Measurements from ENCODE around the gene RENBP. TPM values are rescaled to one million over a fixed set of nuclear protein-coding genes. Genes with fewer than 3 reads are reported as not detected.

RENBP gene
- total RNA-seq, 2 experiments from 2014 or later, result 6.8 to 7.5 TPM

GRCh38 chrX:153932220-153932915 is 12.1 kb downstream of the RENBP start:
- H3K4me1 Mint-ChIP-seq, result peaks cover 37% of the 10 kb centered on the region
- DNase-seq (no peak), ATAC-seq (no peak)
- CTCF ChIA-PET, result interaction anchor here (9.8 kb wide), 1 partner anchor 15 kb away, joined by 71 read pairs; the partner anchor contains the start of gene RENBP
- peaks cover 12% of the 10 kb centered on the region for H3K36me3 Mint-ChIP-seq
- no peak overlapping the region for H3K27ac Mint-ChIP-seq
- no peak overlapping the region for H3K4me3 Mint-ChIP-seq
- H3K27me3 Mint-ChIP-seq, result no peaks in the 10 kb centered on the region
- no peaks in the 10 kb centered on the region for H3K9me3 Mint-ChIP-seq (ENCODE audit: low read depth)

GRCh38 chrX:153931748-153932147 is 12.7 kb downstream of the RENBP start:
- Mint-ChIP-seq H3K4me3 (no peak overlapping the region), H3K4me1 (peaks cover 39% of the 10 kb centered on the region)
- CTCF ChIA-PET, result interaction anchor here (9.8 kb wide), 1 partner anchor 16 kb away, joined by 71 read pairs; the partner anchor contains the start of gene RENBP

DNA sequence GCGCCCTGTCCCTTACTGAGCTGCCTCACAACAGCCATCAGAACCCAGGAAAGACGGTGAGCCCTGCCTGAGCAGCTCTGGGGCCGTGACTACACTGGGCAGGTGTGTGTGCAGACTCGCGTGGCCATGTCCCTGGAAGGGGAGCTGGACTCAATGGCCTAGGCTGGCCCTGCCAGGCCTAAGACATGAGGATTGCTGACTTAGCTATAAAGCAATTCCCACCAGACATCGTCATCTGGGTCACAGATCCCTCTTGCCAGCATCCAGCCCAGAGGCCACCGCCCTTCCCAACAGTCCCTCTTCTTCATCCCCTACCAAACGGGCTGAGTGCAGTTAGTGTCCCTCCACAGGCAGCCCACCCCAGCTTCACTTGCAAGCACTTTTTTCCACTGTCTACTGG is 13.3 kb downstream of the RENBP start:
- Mint-ChIP-seq H3K27ac (no peak overlapping the region), H3K4me1 (peaks cover 37% of the 10 kb centered on the region), H3K9me3 (ENCODE audit: low read depth) (no peaks in the 10 kb centered on the region), H3K27me3 (no peaks in the 10 kb centered on the region), H3K4me3 (no peak overlapping the region), H3K36me3 (peaks cover 12% of the 10 kb centered on the region)
- ATAC-seq (no peak), DNase-seq (no peak)
- CTCF ChIA-PET, result interaction anchor here (9.8 kb wide), 1 partner anchor 16 kb away, joined by 71 read pairs; the partner anchor contains the start of gene RENBP

More at GRCh38 chrX:153931748-153932147, 12.7 kb downstream of the RENBP start:
- ATAC-seq (no peak), DNase-seq (no peak)
- peaks cover 12% of the 10 kb centered on the region for H3K36me3 Mint-ChIP-seq
- no peak overlapping the region for H3K27ac Mint-ChIP-seq
- no peaks in the 10 kb centered on the region for H3K9me3 Mint-ChIP-seq (ENCODE audit: low read depth)
- H3K27me3 Mint-ChIP-seq, result no peaks in the 10 kb centered on the region

DNA sequence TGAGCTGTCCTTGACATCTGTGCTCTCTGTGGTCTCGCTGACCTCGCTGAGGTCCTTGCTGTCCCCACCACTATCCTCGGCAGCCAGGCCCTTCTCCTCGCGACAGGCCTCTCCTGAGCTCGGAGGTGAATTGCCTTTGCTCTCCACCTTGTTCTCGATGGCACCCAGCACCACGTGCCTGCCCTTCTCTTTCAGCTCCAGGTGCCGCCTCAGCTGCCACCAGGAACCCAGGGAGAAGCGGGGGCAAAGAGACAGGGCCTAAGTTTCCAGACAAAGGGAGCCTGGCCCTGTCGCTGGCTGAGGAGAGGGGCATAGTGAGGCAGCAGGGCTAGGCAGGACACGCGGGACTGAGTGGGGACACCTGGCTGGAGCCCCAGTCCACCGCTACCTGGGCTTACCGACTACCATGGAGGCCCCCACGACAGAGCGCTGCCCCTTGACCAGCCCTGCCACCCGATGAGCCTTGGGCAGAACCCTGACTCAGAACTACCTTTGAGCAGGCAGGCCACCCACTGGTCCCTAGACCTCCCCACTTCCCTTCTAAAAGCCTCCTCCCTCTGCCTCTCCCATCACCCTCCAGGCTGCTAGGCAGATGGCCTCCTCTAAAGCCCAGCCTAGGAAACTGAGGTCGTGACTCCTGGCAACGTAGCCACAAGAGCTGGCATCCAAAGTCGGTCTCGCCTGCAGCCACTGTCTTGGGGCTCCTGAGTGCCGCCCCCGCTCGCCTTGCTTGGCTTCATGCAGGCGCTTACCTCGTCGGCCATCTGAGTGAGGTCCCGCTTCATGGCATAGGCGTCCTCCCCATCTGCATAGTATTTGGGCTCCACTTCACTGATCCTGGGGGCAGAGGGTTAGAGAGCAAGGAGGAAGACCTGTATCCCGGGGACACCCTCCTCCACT is 14.2 kb downstream of the RENBP start:
- Mint-ChIP-seq H3K9me3 (ENCODE audit: low read depth) (no peaks in the 10 kb centered on the region), H3K36me3 (peaks cover 14% of the 10 kb centered on the region), H3K27me3 (no peaks in the 10 kb centered on the region), H3K4me3 (no peak overlapping the region), H3K27ac (no peak overlapping the region), H3K4me1 (peaks cover 33% of the 10 kb centered on the region)
- ATAC-seq (no peak), DNase-seq (no peak)
- CTCF ChIA-PET, result interaction anchor here (9.8 to 10.2 kb wide), 2 partner anchors 17 to 18 kb away, joined by 71 to 190 read pairs; partner anchors contain the start of gene RENBP

- ATAC-seq (no peak), DNase-seq (no peak)
- no peaks in the 10 kb centered on the region for H3K27me3 Mint-ChIP-seq
- CTCF ChIA-PET, result interaction anchor here (10.2 kb wide), 1 partner anchor 19 kb away, joined by 190 read pairs; the partner anchor contains the start of gene RENBP
- peak overlapping the region; percentile 76 for H3K27ac Mint-ChIP-seq
- peak overlapping the region; percentile 84 for H3K4me3 Mint-ChIP-seq
- no peaks in the 10 kb centered on the region for H3K9me3 Mint-ChIP-seq (ENCODE audit: low read depth)
- peaks cover 20% of the 10 kb centered on the region for H3K36me3 Mint-ChIP-seq
- H3K4me1 Mint-ChIP-seq, result peaks cover 33% of the 10 kb centered on the region
These were observed 14.9 kb downstream of the RENBP start for GRCh38 chrX:153929576-153929975.

DNA sequence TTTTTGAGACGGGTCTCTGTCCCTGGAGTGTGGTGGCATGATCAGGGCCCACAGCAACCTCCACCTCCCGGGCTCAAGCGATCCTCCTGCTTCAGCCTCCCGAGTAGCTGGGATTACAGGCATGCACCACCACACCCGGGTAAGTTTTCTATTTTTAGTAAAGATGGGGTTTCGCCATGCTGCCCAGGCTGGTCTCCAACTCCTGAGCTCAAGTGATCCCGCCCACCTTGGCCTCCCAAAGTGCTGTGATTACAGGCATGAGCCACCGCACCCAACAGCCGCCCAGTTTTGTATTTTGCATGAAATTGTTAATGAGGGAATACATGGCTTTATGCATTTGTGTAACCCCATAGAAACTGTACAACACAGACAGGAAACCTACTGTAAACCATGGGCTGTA is 15.6 kb downstream of the RENBP start:
- peaks cover 30% of the 10 kb centered on the region for H3K4me1 Mint-ChIP-seq
- ATAC-seq, result no peak
- H3K9me3 Mint-ChIP-seq (ENCODE audit: low read depth), result no peaks in the 10 kb centered on the region
- peaks cover 23% of the 10 kb centered on the region for H3K36me3 Mint-ChIP-seq
- peak overlapping the region; percentile 76 for H3K27ac Mint-ChIP-seq
- DNase-seq, result no peak
- H3K27me3 Mint-ChIP-seq, result no peaks in the 10 kb centered on the region
- peak overlapping the region; percentile 84 for H3K4me3 Mint-ChIP-seq
- CTCF ChIA-PET, result interaction anchor here (7.7 to 10.2 kb wide), 2 partner anchors 20 to 40 kb away, joined by 49 to 190 read pairs; partner anchors contain the start of genes HCFC1 and RENBP

DNA sequence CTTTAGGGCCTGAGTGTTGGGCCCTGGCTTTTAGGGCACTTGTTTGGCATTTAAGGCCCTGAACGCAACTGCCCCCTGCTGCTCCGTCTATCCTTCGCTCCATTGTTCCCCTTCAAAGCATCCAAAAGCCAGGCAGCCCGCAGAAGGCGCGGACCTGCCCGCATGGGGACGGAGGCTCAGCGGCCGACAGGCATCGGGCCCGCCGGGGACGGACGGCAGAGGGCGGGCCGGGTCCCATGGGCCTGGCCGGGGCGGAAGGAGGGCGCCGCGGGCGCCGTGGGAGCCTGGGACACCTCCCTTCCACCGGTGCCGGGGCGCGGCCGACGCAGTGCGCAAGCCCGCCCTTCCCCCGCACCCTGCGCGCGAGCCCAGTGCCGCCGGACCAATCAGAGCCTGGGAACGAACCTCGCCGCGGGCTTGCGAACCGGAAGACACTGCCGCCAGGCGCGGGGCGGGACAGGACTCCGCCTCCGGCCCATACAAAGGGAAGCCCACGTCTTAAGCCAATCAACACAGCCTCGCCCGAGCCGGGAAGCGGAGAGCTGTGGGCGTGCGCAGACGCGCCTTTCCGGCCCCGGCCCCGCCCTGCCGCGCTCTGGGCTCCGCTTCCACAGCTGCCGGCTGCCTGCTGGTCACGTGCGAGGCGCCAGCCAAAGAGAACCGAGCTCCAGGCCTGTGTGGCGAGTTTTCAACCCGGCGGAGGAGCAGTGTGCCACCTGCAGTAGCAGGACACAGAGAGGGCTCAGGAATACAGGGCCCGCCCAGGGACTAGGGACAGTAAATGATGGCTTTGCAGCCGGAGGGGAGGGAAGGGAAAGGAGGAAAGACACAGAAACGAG is 16.3 kb downstream of the RENBP start:
- peak; percentile 96 for DNase-seq
- no peaks in the 10 kb centered on the region for H3K9me3 Mint-ChIP-seq (ENCODE audit: low read depth)
- CTCF ChIA-PET, result interaction anchor here (1.1 to 10.2 kb wide), 3 partner anchors 21 to 201 kb away, joined by 3 to 190 read pairs (median 49); partner anchors contain the start of genes HCFC1 and RENBP
- ATAC-seq, result peak; percentile 82
- peak overlapping the region; percentile 85 for H3K4me3 Mint-ChIP-seq
- H3K27ac Mint-ChIP-seq, result peak overlapping the region; percentile 97
- H3K4me1 Mint-ChIP-seq, result peaks cover 32% of the 10 kb centered on the region
- peaks cover 27% of the 10 kb centered on the region for H3K36me3 Mint-ChIP-seq
- no peaks in the 10 kb centered on the region for H3K27me3 Mint-ChIP-seq

DNA sequence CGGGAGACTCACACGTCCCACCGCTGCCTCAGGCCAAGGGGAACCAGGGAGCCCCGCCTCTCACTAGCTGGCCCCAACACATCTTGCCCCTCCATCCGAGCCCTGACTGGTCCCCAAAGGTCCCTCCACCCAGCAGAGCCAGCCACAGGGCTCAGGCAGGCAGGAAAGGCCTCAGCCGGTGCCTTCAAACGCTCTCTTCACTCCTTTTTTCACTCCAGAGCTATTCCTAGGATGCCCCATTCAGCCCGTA is 16.8 kb downstream of the RENBP start:
- H3K9me3 Mint-ChIP-seq (ENCODE audit: low read depth), result no peaks in the 10 kb centered on the region
- H3K4me1 Mint-ChIP-seq, result peaks cover 35% of the 10 kb centered on the region
- H3K36me3 Mint-ChIP-seq, result peaks cover 27% of the 10 kb centered on the region
- peak; percentile 1 for ATAC-seq
- H3K27ac Mint-ChIP-seq, result peak overlapping the region; percentile 97
- H3K4me3 Mint-ChIP-seq, result peak overlapping the region; percentile 85
- H3K27me3 Mint-ChIP-seq, result no peaks in the 10 kb centered on the region
- CTCF ChIA-PET, result interaction anchor here (1.1 to 10.2 kb wide), 3 partner anchors 21 to 200 kb away, joined by 3 to 190 read pairs (median 49); partner anchors contain the start of genes HCFC1 and RENBP
- DNase-seq, result no peak

- peak; percentile 42 for ATAC-seq
- peak; percentile 90 for DNase-seq
- Mint-ChIP-seq H3K27me3 (no peaks in the 10 kb centered on the region), H3K4me3 (peak overlapping the region; percentile 85), H3K4me1 (peaks cover 40% of the 10 kb centered on the region), H3K27ac (peak overlapping the region; percentile 97), H3K36me3 (peaks cover 29% of the 10 kb centered on the region), H3K9me3 (ENCODE audit: low read depth) (no peaks in the 10 kb centered on the region)
- CTCF ChIA-PET, result interaction anchor here (0.8 to 10.2 kb wide), 5 partner anchors 22 to 200 kb away, joined by 3 to 190 read pairs (median 4); partner anchors contain the start of genes HCFC1 and RENBP
These were observed 17.4 kb downstream of the RENBP start for GRCh38 chrX:153926858-153927671.

GRCh38 chrX:153926552-153926857 is 17.9 kb downstream of the RENBP start:
- no peak for DNase-seq
- H3K27ac Mint-ChIP-seq, result peak overlapping the region; percentile 97
- peak; percentile 2 for ATAC-seq
- peaks cover 28% of the 10 kb centered on the region for H3K36me3 Mint-ChIP-seq
- H3K4me3 Mint-ChIP-seq, result peak overlapping the region; percentile 85
- H3K9me3 Mint-ChIP-seq (ENCODE audit: low read depth), result no peaks in the 10 kb centered on the region
- peaks cover 41% of the 10 kb centered on the region for H3K4me1 Mint-ChIP-seq
- CTCF ChIA-PET, result interaction anchor here (0.8 to 10.2 kb wide), 6 partner anchors 22 to 159 kb away, joined by 3 to 190 read pairs (median 4); partner anchors contain the start of genes HCFC1, IDH3G, RENBP and SSR4
- no peaks in the 10 kb centered on the region for H3K27me3 Mint-ChIP-seq

DNA sequence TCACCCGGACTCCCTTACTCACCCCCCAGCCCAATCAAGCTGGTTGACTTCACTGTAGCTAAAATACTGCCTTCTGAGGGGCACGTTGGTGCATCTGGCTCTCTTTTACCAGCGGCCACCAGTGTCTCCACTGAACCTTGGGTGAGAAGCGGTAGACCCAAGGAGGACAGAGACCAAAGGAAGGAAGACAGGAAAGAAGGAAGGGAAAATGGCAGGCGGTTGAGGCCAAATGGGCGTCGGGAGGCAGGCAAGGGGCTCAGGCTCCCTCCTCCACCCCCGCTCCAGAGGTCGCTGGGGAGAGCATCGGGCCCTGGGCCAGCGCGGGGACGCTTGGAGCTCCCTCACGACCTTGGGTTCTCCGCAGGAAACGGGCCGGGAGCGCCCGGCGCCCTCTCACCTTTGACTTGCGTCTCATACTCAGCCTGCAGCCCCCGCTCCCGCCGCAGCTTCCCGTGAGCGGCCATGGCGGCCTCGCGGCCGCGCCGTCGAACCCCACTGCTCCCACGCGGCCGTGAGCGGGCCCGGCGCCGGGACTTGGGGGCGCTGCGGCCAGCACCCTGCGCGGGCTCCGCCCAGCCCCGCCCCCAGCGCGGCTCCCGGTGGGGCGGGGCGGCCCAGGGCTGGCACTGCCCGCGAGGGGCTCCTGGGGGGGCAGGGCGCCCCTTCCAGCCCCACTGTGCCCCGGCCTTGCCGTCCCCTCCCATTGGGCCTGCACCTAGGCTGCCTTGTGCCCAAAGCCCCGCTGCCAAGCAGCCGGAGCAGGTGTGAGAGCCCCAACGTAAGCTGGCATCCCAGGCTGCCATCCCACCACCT is 18.5 kb downstream of the RENBP start, which contains the start of gene ARHGAP4:
ARHGAP4 (minus strand) TSS at position 526 of the 813 bp plus-strand sequence; CDS start at position 464, 62 bp downstream.
- Mint-ChIP-seq H3K4me3 (peak within 1 kb of the TSS; percentile 85), H3K27me3 (no peaks in the 10 kb centered on the region), H3K9me3 (ENCODE audit: low read depth) (no peaks in the 10 kb centered on the region), H3K36me3 (peaks cover 25% of the 10 kb centered on the region), H3K4me1 (peaks cover 37% of the 10 kb centered on the region), H3K27ac (peak within 1 kb of the TSS; percentile 97)
- ATAC-seq (peak; percentile 8), DNase-seq (peak; percentile 72)
- CTCF ChIA-PET, result interaction anchor here (1.2 to 10.2 kb wide), 5 partner anchors 23 to 161 kb away, joined by 3 to 190 read pairs (median 5); partner anchors contain the start of genes HCFC1, IDH3G, PLXNB3 and RENBP
